Heart left ventricle (tissue), 16 donors: Measurements from ENCODE around the gene JSRP1. TPM values are rescaled to one million over a fixed set of nuclear protein-coding genes. Genes with fewer than 3 reads are reported as not detected.
A peak's percentile ranks its signal among the peaks of the same experiment; 100 is the strongest.

Experiments
- ATAC-seq, 4 donors: fragments of 200-7000 bp; cut with Tn5 transposase; one replicate each; pipeline ENCODE4 v1.9.1; 2020 to 2022; ENCODE audit warnings: moderate library complexity in 4 of 4, mild to moderate bottlenecking in 3 of 4, moderate number of reproducible peaks in 1 of 4
- DNase-seq, 5 donors: peaks; one replicate each; pipeline ENCODE4 v3.0.0-alpha.2; 2020
- H3K27ac ChIP-seq, 12 donors: fragments of 200-600 bp; sonication (generic) in 4 of 12; one replicate each; pipeline versions ENCODE4 v1.5.0 to v1.8.0; 2016 to 2022; ENCODE audit warnings: mild to moderate bottlenecking in 2 of 12
- H3K27me3 ChIP-seq, 9 donors: fragments of 200-600 bp; sonication (generic) in 2 of 9; one replicate each; pipeline versions ENCODE4 v1.5.1 to v1.8.0; 2016 to 2022; ENCODE audit warnings: mild to moderate bottlenecking in 3 of 9
- H3K36me3 ChIP-seq, 9 donors: fragments of 200-600 bp; sonication (generic) in 2 of 9; one replicate each; pipeline versions ENCODE4 v1.5.0 to v1.8.0; 2018 to 2022; ENCODE audit warnings: mild to moderate bottlenecking in 2 of 9
- H3K4me1 ChIP-seq, 12 donors: fragments of 200-600 bp; sonication (generic) in 4 of 12; one replicate each; pipeline versions ENCODE4 v1.5.0 to v1.8.0; 2016 to 2022; ENCODE audit warnings: mild to moderate bottlenecking in 3 of 12
- H3K4me3 ChIP-seq, 12 donors: fragments of 200-600 bp; sonication (generic) in 4 of 12; one replicate each; pipeline versions ENCODE4 v1.5.0 to v1.8.0; 2017 to 2022; ENCODE audit warnings: mild to moderate bottlenecking in 9 of 12, moderate library complexity in 4 of 12
- H3K9me3 ChIP-seq, 12 donors: fragments of 200-600 bp; sonication (generic) in 4 of 12; one replicate each; pipeline versions ENCODE4 v1.5.0 to v1.8.0; 2016 to 2022; ENCODE audit warnings: mild to moderate bottlenecking in 1 of 12
- POLR2A ChIP-seq, 2 donors: fragments of 450-650 bp; IDR thresholded peaks; one replicate each; pipeline ENCODE4 v1.6.1; 2017; ENCODE audit warnings: antibody characterized with exemption in 2 of 2, mild to moderate bottlenecking in 2 of 2, moderate library complexity in 2 of 2
- WGBS, 4 donors: extraction: QIAGEN DNeasy Blood & Tissue Kit in 2 of 4; methylation state at CpG; one replicate each; pipeline versions ENCODE4 v1.1.5 to v1.1.7; 2013 to 2018; 5-methylcytosine and 5-hydroxymethylcytosine counted together
- intact Hi-C, 10 donors: fragments of 100-400 bp; cut with DNase I; formaldehyde crosslinking; loops; one replicate each; pipeline versions ENCODE4 v1.11.1 to v1.14.2; 2022
- polyA plus RNA-seq, 2 donors: library from polyadenylated mRNA; stranded (reverse); fragments of 200-250 nt; gene quantifications; one replicate each; pipeline ENCODE4 v1.2.3, GENCODE V29; 2013
- total RNA-seq, 9 donors: library from RNA; depleted of rRNA in 2 of 9; stranded (reverse); fragments of >200 nt in 2 of 9; fragmentation: NEBNext Ultra II Directional in 3 of 9; extraction: Animal tissue kit (Norgen Biotek cat#: 25700) in 3 of 9; gene quantifications; one replicate each; pipeline versions ENCODE4 v1.1.0 to v1.2.4, GENCODE V29; 2016 to 2023
- TF ChIP-seq, protein P1 (sequence below), 12 donors: fragments of 200-600 bp; sonication (generic) in 4 of 12; IDR thresholded peaks; one replicate each; pipeline versions ENCODE4 v1.5.0 to v1.8.0; 2018 to 2022; ENCODE audit warnings: antibody characterized with exemption in 12 of 12, mild to moderate bottlenecking in 5 of 12
- donor health status: ischemic (EF 13 %, LVEDD 7.1; RV severe dilation, severe dysfunction).
- donor health status: healthy with polysubstance abuse.
- donor health status: DM: no; HTN: yes; CAD: no.
- donor health status: DM: no; HTN: no; CAD: no.
- donor health status: ischemic (EF 25% LVEDD 6.9; RV normal size, moderate dysfunction).
- donor health status: ischemic (EF 25% LVEDD 5.7; RV mildly dilated, moderate dysfunction).
- donor health status: healthy.
- donor health status: DM: yes; HTN: yes; CAD: no.
- donor health status: ischemic (EF 35%, LVEDD 5.7; RV mildly dilated, moderate dysfunction).
- donor health status: nonischemic (EF 11% LVEDD 7.7; RV severe dilation, severe dysfunction).
- donor health status: DM: yes; HTN: yes; CAD: no.
- donor health status: PGD.
- donor health status: ischemic (EF 29% LVEDD 5.4; RV normal size, mild dysfunction).
- donor health status: nonischemic (EF 23%, LVEDD 6.1; RV moderate dilation, normal function).

JSRP1 gene
- total and polyA plus RNA-seq, 11 donors: 0.25 to 0.34 TPM; not detected in 9

DNA sequence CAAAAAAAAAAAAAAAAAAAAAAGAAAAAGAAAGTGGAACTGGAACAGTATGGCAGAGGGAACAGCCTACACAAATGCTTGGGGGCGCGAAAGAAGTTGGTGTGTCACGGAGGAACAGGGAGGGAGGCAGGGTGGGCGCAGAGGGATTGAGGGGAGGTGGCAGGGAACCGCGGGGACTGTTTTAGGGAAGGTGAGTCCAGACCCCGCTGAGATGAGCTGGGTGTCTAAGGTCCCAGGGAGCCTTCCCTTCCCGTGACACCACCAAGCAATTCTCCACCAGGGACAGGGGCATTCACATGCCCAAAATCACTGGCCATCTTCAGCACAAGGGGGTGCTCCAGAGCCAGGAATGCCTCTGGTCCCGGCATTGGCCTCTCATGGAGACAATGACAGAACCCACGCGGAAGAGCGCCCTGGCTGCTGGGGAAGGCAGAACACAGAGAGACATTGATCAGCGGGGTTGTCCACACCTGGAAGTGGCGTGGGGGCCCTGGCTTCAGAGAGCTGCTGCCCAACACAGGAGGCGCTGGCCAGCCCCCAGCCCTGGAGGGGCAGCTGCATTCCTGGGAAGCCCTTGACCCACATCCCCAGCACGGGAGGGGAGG lies 18.8 kb upstream of the JSRP1 start:
- peaks cover 0 to 45% (median 29%) of the 10 kb centered on the region in 9 donors for H3K36me3 ChIP-seq
- H3K4me1 ChIP-seq: peaks cover 9 to 53% (median 41%) of the 10 kb centered on the region in 12 donors
- WGBS, 4 donors: 49 to 55% (median 54%) methylated on average over 14 to 16 of the region's 16 CpGs
- H3K27me3 ChIP-seq: no peaks in the 10 kb centered on the region
- ATAC-seq (peak; percentile 33 to 58 (median 42)), DNase-seq (peak; percentile 66 to 79 (median 78))
- no peaks in the 10 kb centered on the region for H3K9me3 ChIP-seq
- peak overlapping the region in 8 of 12 donors; percentile 8 to 56 (median 24) for H3K27ac ChIP-seq
- intact Hi-C loops: loop anchor here in 9 of 10 donors (1.0 to 10.0 kb wide), 13 partner anchors 38 to 123 kb away; partner anchors contain the start of genes PLEKHJ1 (in 3 of the 9), SF3A2 (in 3 of the 9), AP3D1 (in 2 of the 9) and DOT1L (in 2 of the 9)
- TF ChIP-seq POLR2A (IDR thresholded peaks at IDR 0.05): no peak
- TF ChIP-seq, protein P1, sequence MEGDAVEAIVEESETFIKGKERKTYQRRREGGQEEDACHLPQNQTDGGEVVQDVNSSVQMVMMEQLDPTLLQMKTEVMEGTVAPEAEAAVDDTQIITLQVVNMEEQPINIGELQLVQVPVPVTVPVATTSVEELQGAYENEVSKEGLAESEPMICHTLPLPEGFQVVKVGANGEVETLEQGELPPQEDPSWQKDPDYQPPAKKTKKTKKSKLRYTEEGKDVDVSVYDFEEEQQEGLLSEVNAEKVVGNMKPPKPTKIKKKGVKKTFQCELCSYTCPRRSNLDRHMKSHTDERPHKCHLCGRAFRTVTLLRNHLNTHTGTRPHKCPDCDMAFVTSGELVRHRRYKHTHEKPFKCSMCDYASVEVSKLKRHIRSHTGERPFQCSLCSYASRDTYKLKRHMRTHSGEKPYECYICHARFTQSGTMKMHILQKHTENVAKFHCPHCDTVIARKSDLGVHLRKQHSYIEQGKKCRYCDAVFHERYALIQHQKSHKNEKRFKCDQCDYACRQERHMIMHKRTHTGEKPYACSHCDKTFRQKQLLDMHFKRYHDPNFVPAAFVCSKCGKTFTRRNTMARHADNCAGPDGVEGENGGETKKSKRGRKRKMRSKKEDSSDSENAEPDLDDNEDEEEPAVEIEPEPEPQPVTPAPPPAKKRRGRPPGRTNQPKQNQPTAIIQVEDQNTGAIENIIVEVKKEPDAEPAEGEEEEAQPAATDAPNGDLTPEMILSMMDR (IDR thresholded peaks at IDR 0.05): peak; percentile 32 to 67 (median 53)
- no peak overlapping the region for H3K4me3 ChIP-seq

DNA sequence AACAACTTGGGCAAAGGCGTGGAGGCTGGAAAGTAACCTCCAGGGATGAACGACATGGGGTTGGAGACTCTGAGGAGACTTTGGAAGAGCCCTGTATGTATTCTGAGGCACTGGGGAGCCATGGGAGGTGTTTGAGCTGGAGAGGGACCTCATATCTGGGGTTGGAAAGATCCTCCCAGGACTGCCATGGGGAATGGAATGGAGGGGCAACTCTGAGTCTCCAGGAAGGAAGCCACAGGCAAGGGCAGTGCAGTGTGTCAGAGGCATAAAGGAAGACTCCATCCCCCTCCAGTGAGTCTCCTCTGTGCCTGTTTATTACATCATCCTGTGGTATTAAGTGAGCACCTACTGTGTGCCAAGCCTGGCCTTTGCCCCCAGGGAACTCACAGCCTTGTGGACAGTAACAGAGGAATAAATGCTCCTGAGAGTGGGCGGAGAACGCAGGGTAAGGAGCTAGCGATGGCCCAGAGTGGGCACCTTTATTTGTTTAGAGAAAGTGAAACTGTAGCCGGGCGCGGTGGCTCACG lies 18.0 kb upstream of the JSRP1 start:
- Histone ChIP-seq H3K9me3 (no peaks in the 10 kb centered on the region), H3K27ac (peak overlapping the region in 11 of 12 donors; percentile 11 to 100 (median 78)), H3K4me3 (peak overlapping the region in 7 of 12 donors; percentile 18 to 100 (median 96)), H3K36me3 (peaks cover 0 to 45% (median 29%) of the 10 kb centered on the region in 9 donors), H3K27me3 (no peaks in the 10 kb centered on the region), H3K4me1 (peaks cover 9 to 53% (median 41%) of the 10 kb centered on the region in 12 donors)
- TF ChIP-seq, protein P1 (IDR thresholded peaks at IDR 0.05): no peak
- DNase-seq (no peak), ATAC-seq (no peak)
- 88 to 91% (median 89%) methylated on average over 9 of the region's 9 CpGs for WGBS, 4 donors
- intact Hi-C loops: loop anchor here in 9 of 10 donors (2.0 to 10.0 kb wide), 11 partner anchors 37 to 122 kb away; partner anchors contain the start of genes PLEKHJ1 (in 3 of the 9), SF3A2 (in 3 of the 9), AP3D1 (in 2 of the 9) and DOT1L (in 2 of the 9)

DNA sequence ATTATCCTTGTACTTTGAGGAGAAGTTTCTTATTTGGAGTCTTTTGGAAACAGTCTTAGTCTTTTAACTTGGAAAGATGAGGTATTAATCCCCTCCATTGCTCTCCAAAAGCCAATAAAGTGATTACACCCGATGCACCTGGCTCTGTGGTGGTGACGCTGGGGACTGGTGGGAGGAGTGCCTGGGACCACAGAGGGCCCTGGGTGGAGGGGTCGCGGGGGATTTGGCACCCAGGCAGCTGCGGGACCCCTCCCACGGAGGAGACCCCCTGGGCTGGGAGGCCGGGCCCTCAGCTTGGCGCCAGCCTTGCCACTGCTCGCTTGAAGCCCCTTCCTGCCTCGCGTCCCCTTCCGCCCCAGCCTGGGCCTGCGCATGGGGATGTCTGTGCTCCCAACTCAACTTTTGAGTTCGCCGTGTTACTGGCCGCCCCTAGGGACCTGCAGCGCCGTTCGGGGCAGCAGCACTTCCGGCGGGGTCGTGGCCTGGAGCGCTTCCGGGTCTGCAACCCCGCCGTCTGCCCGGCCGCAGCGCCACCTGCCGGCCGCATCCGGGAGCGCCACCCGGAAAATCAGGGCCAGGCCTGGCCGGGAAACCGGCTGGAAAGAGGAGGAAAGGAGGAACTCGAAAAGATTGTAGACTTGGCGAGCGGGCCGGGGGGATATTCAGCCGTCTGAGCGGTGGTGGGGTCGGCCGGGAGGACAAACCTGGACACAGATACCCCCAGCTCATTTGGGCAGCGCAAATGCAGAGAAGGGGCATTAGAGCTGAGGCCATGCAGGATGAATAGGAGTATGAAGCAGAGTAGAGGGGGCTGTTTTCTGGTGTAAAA lies 17.4 kb upstream of the JSRP1 start:
- Histone ChIP-seq H3K36me3 (peaks cover 0 to 45% (median 29%) of the 10 kb centered on the region in 9 donors), H3K4me1 (peaks cover 9 to 57% (median 42%) of the 10 kb centered on the region in 12 donors), H3K27ac (peak overlapping the region in 11 of 12 donors; percentile 51 to 100 (median 78)), H3K27me3 (no peaks in the 10 kb centered on the region), H3K4me3 (peak overlapping the region in 9 of 12 donors; percentile 18 to 100 (median 39)), H3K9me3 (no peaks in the 10 kb centered on the region)
- intact Hi-C loops: loop anchor here in 9 of 10 donors (1.0 to 10.0 kb wide), 13 partner anchors 36 to 121 kb away; partner anchors contain the start of genes PLEKHJ1 (in 7 of the 9), SF3A2 (in 7 of the 9), AP3D1 (in 2 of the 9) and DOT1L (in 2 of the 9)
- TF ChIP-seq POLR2A (IDR thresholded peaks at IDR 0.05): no peak
- TF ChIP-seq, protein P1 (IDR thresholded peaks at IDR 0.05): peak; percentile 93 to 99 (median 96)
- 11 to 18% (median 13%) methylated on average over 35 to 45 of the region's 45 CpGs for WGBS, 4 donors
- DNase-seq (peak; percentile 78 to 90 (median 81)), ATAC-seq (peak in 3 of 4 donors; percentile 5 to 23 (median 15))
